Hepatocyte (in vitro differentiated cells): Measurements from ENCODE around the gene LDLRAD4.

Experiments used
- CTCF ChIP-seq: fragments of 200-600 bp; sonication (generic); IDR thresholded peaks from 2 replicates; pipeline ENCODE4 v1.5.1; 2016; ENCODE audit warnings: antibody characterized with exemption, mild to moderate bottlenecking; ENCODE audit not compliant: poor library complexity
- EZH2 ChIP-seq: fragments of 200-600 bp; sonication (generic); IDR thresholded peaks from 2 replicates; pipeline ENCODE4 v1.6.1; 2016; ENCODE audit warnings: antibody characterized with exemption, mild to moderate bottlenecking, borderline replicate concordance
- EZH2phosphoT487 ChIP-seq: fragments of 200-600 bp; sonication (generic); IDR thresholded peaks from one replicate; pipeline ENCODE4 v1.6.1; 2018; ENCODE audit warnings: antibody characterized with exemption, mild to moderate bottlenecking, low read depth, moderate library complexity; ENCODE audit not compliant: unreplicated experiment, severe bottlenecking

DNA sequence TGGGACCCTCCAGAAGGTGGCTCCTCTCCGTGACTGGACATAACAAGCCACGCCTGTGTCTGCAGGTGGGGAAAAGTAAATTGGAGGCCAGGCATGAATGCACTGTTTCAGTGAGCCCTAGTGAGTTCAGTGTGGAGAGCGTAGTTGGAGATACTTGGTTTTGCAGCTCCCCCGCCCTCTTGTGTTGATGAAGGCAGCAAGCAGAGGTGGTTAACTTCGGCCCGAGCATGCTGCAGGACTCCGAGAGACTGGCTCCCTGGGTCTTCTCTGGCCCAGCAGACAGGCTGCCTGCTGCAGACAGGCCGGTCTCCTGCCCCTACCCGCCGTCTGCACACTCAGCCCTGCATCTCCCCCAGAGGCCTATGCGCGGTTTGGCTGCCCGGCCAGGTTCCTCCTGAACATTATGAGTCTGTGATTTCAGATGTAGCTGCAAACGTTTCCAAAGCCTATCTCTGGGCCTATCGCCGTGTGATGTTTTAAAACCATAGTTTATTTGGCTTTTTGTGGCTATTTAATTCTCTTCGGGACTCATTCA lies 102.4 kb downstream of the LDLRAD4 start:
- no peak for TF ChIP-seq CTCF
- no peak for TF ChIP-seq EZH2phosphoT487
- no peak for TF ChIP-seq EZH2
